Smooth muscle cell of trachea (primary cell): ENCODE results near the gene ZNF281. TPM values are rescaled to one million over a fixed set of nuclear protein-coding genes. Genes with fewer than 3 reads are reported as not detected.

Experiments used
- total RNA-seq: library from RNA; depleted of rRNA; stranded (reverse); fragments of >200 nt; gene quantifications from 2 replicates; pipeline ENCODE4 v1.2.1, GENCODE V29; 2014

Gene ZNF281
- 26.1 and 27.2 TPM in 2 replicates for total RNA-seq

GRCh38 chr1:200409761-200410565 lies at the start of gene ZNF281:
Gene ZNF281 (minus strand): TSS chr1:200410036. CDS start chr1:200409705, 331 bp downstream.

Other genes starting within 250 kb of the ZNF281 start
- 0.83 and 16.0 TPM in 2 replicates for gene KIF14, start 210.7 kb upstream of the ZNF281 start, total RNA-seq